Mesothelial cell of epicardium (in vitro differentiated cells): ENCODE measurements around the gene SERPINI1. TPM values are rescaled to one million over a fixed set of nuclear protein-coding genes. Genes with fewer than 3 reads are reported as not detected.

ENCODE experiments used
- DNase-seq, 2 experiments: peaks; one replicate each; pipeline ENCODE4 v3.0.0; 2021; ENCODE audit warnings: low spot score in 2 of 2; ENCODE audit not compliant: unreplicated experiment in 2 of 2
- H3K27ac Mint-ChIP-seq: 2 replicates; pipeline ENCODE4 v1.8.0; 2021; ENCODE audit warnings: mixed read lengths
- H3K27me3 Mint-ChIP-seq: 2 replicates; pipeline ENCODE4 v1.8.0; 2021; ENCODE audit warnings: low read depth, mixed read lengths
- H3K36me3 Mint-ChIP-seq: 2 replicates; pipeline ENCODE4 v1.8.0; 2021; ENCODE audit warnings: mixed read lengths
- H3K4me1 Mint-ChIP-seq: 2 replicates; pipeline ENCODE4 v1.8.0; 2021; ENCODE audit warnings: mixed read lengths
- H3K4me3 Mint-ChIP-seq: 2 replicates; pipeline ENCODE4 v1.8.0; 2021; ENCODE audit warnings: mild to moderate bottlenecking, moderate library complexity, mixed read lengths
- H3K9me3 Mint-ChIP-seq: 2 replicates; pipeline ENCODE4 v1.8.0; 2021; ENCODE audit warnings: mixed read lengths
- total RNA-seq: library from RNA; stranded (reverse); gene quantifications from 3 replicates; pipeline ENCODE4 v1.2.1, GENCODE V29; 2021
- TF ChIP-seq, protein P1 (sequence below): fragments of 200-600 bp; sonication (generic); IDR thresholded peaks from one replicate; pipeline ENCODE4 v1.5.0; 2021; ENCODE audit warnings: antibody characterized with exemption; ENCODE audit not compliant: unreplicated experiment

SERPINI1 gene
- total RNA-seq, 1 donor from 2014 or later = 6.1 TPM

DNA sequence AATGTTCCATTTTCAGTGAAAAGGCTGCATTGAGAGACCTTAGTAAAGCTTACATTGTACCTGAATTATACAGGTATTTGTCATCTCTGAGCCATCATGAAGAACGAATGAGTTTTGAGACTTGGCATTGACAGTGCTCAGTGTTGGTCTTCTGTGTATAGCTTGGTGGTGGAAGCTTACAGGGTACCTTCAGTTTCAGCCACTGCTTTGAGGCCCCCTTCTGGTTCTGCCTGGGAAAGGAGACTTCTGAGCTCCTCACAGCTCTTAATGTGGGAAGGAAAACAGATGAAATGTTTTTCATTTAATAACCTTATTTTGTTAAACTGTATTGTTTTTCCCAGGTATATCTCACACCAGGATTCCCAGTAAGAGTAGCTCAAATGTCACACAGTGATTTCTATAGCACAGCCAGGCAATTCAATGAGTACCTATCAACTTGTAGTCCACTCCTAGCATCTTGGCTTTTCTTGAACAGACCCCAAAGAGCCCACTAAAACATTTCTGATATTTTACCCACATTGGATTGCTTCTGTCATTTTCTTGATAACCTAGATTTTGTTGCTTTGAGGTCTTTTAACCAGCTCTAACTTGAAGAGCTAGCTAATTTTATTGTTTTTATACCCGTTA is 5.6 kb downstream of the SERPINI1 start:
- TF ChIP-seq, protein P1, sequence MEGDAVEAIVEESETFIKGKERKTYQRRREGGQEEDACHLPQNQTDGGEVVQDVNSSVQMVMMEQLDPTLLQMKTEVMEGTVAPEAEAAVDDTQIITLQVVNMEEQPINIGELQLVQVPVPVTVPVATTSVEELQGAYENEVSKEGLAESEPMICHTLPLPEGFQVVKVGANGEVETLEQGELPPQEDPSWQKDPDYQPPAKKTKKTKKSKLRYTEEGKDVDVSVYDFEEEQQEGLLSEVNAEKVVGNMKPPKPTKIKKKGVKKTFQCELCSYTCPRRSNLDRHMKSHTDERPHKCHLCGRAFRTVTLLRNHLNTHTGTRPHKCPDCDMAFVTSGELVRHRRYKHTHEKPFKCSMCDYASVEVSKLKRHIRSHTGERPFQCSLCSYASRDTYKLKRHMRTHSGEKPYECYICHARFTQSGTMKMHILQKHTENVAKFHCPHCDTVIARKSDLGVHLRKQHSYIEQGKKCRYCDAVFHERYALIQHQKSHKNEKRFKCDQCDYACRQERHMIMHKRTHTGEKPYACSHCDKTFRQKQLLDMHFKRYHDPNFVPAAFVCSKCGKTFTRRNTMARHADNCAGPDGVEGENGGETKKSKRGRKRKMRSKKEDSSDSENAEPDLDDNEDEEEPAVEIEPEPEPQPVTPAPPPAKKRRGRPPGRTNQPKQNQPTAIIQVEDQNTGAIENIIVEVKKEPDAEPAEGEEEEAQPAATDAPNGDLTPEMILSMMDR = no peak
- no peaks in the 10 kb centered on the region for H3K36me3 Mint-ChIP-seq
- no peak for DNase-seq
- peaks cover 7% of the 10 kb centered on the region for H3K4me1 Mint-ChIP-seq
- H3K27ac Mint-ChIP-seq = no peak overlapping the region
- peaks cover 8% of the 10 kb centered on the region for H3K9me3 Mint-ChIP-seq
- H3K4me3 Mint-ChIP-seq = no peak overlapping the region
- H3K27me3 Mint-ChIP-seq = peaks cover 16% of the 10 kb centered on the region

- TF ChIP-seq, protein P1 = no peak
- Mint-ChIP-seq H3K4me1 (no peaks in the 10 kb centered on the region), H3K9me3 (peaks cover 9% of the 10 kb centered on the region), H3K27me3 (peaks cover 7% of the 10 kb centered on the region), H3K27ac (no peak overlapping the region), H3K36me3 (no peaks in the 10 kb centered on the region), H3K4me3 (no peak overlapping the region)
- no peak for DNase-seq
Measured at GRCh38 chr3:167742338-167742737, 6.8 kb downstream of the SERPINI1 start.

GRCh38 chr3:167743799-167744198 is 8.3 kb downstream of the SERPINI1 start:
- no peaks in the 10 kb centered on the region for H3K36me3 Mint-ChIP-seq
- no peak overlapping the region for H3K27ac Mint-ChIP-seq
- H3K9me3 Mint-ChIP-seq = peaks cover 9% of the 10 kb centered on the region
- no peak for DNase-seq
- no peaks in the 10 kb centered on the region for H3K27me3 Mint-ChIP-seq
- H3K4me3 Mint-ChIP-seq = no peak overlapping the region
- H3K4me1 Mint-ChIP-seq = no peaks in the 10 kb centered on the region
- TF ChIP-seq, protein P1 = no peak

GRCh38 chr3:167749209-167749608 is 13.7 kb downstream of the SERPINI1 start:
- Mint-ChIP-seq H3K9me3 (peaks cover 9% of the 10 kb centered on the region), H3K27me3 (no peaks in the 10 kb centered on the region), H3K27ac (no peak overlapping the region), H3K4me3 (no peak overlapping the region), H3K36me3 (no peaks in the 10 kb centered on the region), H3K4me1 (no peaks in the 10 kb centered on the region)
- no peak for DNase-seq
- TF ChIP-seq, protein P1 = no peak

DNA sequence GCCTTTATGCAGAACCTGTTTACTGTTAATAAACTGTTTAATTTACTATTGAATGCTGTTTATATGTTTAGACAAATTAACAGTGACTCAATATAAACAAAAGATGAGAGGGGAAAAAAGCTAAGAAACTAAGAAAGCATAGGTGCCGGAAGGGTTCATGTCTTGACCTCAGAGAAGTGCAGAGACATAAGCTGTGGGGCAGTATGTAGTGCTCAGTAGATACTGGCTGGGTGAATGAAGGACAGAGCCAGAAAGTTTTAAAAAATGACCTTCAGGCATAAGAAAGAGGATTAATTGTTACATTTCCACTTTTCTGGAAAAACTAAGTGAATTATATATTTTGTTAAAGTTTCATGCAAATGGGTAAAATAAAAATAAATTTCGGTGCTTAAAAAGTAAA is 14.2 kb downstream of the SERPINI1 start:
- Mint-ChIP-seq H3K4me3 (no peak overlapping the region), H3K27ac (no peak overlapping the region), H3K27me3 (no peaks in the 10 kb centered on the region), H3K9me3 (peaks cover 9% of the 10 kb centered on the region), H3K36me3 (no peaks in the 10 kb centered on the region), H3K4me1 (no peaks in the 10 kb centered on the region)
- DNase-seq = no peak
- TF ChIP-seq, protein P1 = no peak
